Measurements from ENCODE around the gene PPM1M.

The PPM1M gene

GRCh38 chr3:52297242-52298148 is 51.9 kb downstream of the PPM1M start:
- no peak for DNase-seq (ENCODE audit: low spot score)

GRCh38 chr3:52298149-52299098 is 52.9 kb downstream of the PPM1M start:
- DNase-seq (ENCODE audit: low spot score) = no peak

GRCh38 chr3:52299247-52299878 is 53.8 kb downstream of the PPM1M start:
- DNase-seq (ENCODE audit: low spot score) = no peak
